AG09309 (cell line): Measurements from ENCODE around the gene HIKESHI.

Experiments
- DNase-seq: peaks from one replicate; pipeline ENCODE4 v3.0.0-alpha.2; 2010; ENCODE audit warnings: low read depth
- H3K4me3 ChIP-seq: 2 replicates; pipeline ENCODE4 v1.5.1; 2011; ENCODE audit warnings: mild to moderate bottlenecking, low read depth, low read length, moderate library complexity; ENCODE audit not compliant: control insufficient read depth
- CTCF ChIP-seq: IDR thresholded peaks from 2 replicates; pipeline ENCODE4 v1.5.1; 2011; ENCODE audit warnings: mild to moderate bottlenecking, low read depth, low read length, inconsistent platforms; ENCODE audit not compliant: insufficient read depth, control insufficient read depth; ENCODE audit errors: missing control alignments

The HIKESHI gene

DNA sequence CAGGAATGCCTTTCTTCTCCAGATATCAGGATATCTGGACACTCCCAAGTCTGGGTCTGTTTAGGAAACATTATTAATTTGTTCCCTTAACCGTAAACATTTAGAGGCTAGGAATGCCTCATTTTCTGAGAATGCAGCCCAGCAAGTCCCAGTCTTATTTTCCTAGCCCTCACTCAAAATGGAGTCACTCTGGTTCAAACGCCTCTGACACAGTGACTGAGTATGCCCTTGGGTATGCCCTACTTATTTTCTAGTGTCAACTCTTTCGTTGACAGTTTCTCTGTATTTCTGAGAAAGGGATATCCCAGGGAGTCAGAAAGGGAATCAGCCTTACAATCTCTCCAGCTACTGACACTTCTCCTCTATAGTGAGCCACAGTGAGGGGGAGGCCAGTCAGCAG is 56.7 kb downstream of the HIKESHI start:
- DNase-seq, result no peak
- no peak overlapping the region for H3K4me3 ChIP-seq
- no peak for TF ChIP-seq CTCF

DNA sequence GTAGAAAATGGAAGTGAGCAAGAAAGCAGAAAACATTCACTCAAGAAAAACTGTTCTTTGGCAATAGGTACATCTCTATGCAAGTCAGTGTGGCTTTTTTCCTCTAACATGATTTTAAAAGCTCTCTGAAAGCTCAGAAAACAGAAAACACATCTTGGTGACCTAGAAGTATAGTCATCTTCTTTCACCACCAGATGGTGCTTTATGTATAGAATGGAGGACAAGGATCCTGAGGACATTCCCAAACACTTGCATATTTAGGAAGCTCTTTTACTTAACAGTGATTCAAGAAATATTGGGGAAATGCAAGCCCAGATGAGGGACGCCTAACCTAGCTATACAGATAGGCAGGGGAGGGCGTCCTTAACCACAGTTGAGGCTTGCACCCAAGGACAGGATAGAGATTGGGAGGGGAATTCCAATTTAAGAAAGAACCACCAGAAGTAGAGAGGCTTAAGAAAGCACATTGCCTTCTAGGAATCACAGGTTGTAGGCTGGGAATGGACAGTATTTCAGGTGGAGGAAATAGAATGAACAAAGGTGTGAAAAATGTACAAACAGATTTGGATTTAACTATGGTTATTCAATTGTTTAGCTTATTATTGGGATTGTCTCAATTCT is 58.8 kb downstream of the HIKESHI start:
- peak; percentile 47 for TF ChIP-seq CTCF
- DNase-seq, result no peak
- H3K4me3 ChIP-seq, result no peak overlapping the region

- no peak overlapping the region for H3K4me3 ChIP-seq
- no peak for TF ChIP-seq CTCF
- no peak for DNase-seq
Measured at GRCh38 chr11:86363424-86363823, 61.4 kb downstream of the HIKESHI start.

- no peak for TF ChIP-seq CTCF
- DNase-seq, result no peak
Measured at GRCh38 chr11:86365546-86365945, 63.5 kb downstream of the HIKESHI start.

DNA sequence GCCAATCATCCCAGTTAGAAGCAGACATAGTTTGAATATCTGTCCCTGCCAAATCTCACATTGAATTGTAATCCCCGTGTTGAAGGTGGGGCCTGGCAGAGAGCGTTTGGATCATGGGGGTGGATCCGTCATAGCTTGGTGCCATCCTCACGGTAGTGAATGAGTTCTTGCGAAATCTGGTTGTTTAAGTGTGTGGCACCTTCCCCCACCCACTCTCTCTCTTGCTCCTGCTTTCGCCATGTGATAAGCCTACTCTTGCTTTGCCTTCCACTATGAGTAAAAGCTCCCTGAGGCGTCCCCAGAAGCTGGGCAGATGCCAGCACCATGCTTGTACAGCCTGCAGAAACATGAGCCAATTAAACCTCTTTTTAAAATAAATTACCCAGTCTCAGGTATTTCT is 67.6 kb downstream of the HIKESHI start:
- DNase-seq, result no peak
- H3K4me3 ChIP-seq, result no peak overlapping the region
- TF ChIP-seq CTCF, result no peak

More at GRCh38 chr11:86365546-86365945, 63.5 kb downstream of the HIKESHI start:
- no peak overlapping the region for H3K4me3 ChIP-seq

DNA sequence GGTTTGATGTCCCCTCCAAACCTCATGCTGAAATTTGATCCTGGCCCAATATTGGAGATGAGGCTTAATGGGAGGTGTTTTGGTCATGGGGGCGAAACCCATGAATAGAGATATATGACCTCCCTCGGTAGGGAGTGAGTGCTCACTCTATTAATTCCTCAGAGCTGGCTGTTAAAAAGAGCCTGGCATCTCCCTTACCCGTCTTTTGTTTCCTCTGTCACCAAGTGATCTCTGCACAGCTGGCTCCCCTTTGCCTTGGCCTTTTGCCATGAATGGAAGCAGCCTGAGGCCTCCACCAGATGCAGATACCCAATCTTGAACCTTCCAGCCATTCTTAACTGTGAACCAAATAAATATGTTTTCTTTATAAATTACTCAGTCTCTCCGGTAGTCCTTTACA is 68.1 kb downstream of the HIKESHI start:
- no peak overlapping the region for H3K4me3 ChIP-seq

More for the DNA sequence above, 68.1 kb downstream of the HIKESHI start:
- no peak for DNase-seq
- TF ChIP-seq CTCF, result no peak
